K562 (cell line): Measurements from ENCODE around the gene CTDSP2. TPM values are rescaled to one million over a fixed set of nuclear protein-coding genes. Genes with fewer than 3 reads are reported as not detected.

ENCODE experiments used
- ATAC-seq: fragments of 200-7000 bp; cut with Tn5 transposase; 3 replicates; pipeline ENCODE4 v1.9.1; 2020; ENCODE audit warnings: moderate library complexity
- BruUV-seq: library from RNA; stranded (reverse); fragments of 400-500 nt; replicated peaks from 2 replicates; lab custom pipeline; 2021; lab: Mats Ljungman, UMichigan
- CTCF ChIA-PET: fragments of 300-600 bp; formaldehyde crosslinking; extraction: SDS; loops from one replicate; lab custom pipeline; 2021; ENCODE audit warnings: low intra/inter-chr PET ratio; lab: Yijun Ruan, JAX
- POLR2A ChIA-PET: fragments of 300-600, 350-650 bp; sonication (Branson Sonifier 250); formaldehyde crosslinking; extraction: SDS; loops from one replicate; lab custom pipeline; 2021; ENCODE audit warnings: antibody characterized with exemption, inconsistent platforms; lab: Yijun Ruan, JAX
- DNase-seq, 4 experiments: peaks; one replicate each; pipeline versions ENCODE4 v3.0.0 to v3.0.0-alpha.2; 2011 to 2018; ENCODE audit warnings: low spot score in 3 of 4, mixed read lengths in 3 of 4; ENCODE audit errors: extremely low read depth in 1 of 4
- FAIRE-seq: peaks from 2 replicates; lab custom pipeline; 2011; peaks lifted over from hg19 to GRCh38; lab: Jason Lieb, UNC
- H2AFZ ChIP-seq: 2 replicates; pipeline ENCODE4 v1.6.0; 2011; ENCODE audit warnings: low read depth, low read length, control low read depth, inconsistent platforms
- H3K27ac ChIP-seq: fragments of 200-600 bp; 3 replicates; pipeline ENCODE4 v1.8.0; 2011; ENCODE audit warnings: low read depth, mild to moderate bottlenecking, control low read depth, inconsistent platforms, low read length, moderate library complexity, mixed read lengths; ENCODE audit errors: extremely low read depth
- H3K27me3 ChIP-seq, 2 experiments: fragments of 300-600 bp in 1 of 2; 2 replicates in 1 of 2; 3 replicates in 1 of 2; pipeline versions ENCODE4 v1.6.0 to v1.8.0; 2011; ENCODE audit warnings: inconsistent platforms in 2 of 2, low read length in 2 of 2, mild to moderate bottlenecking in 1 of 2, mixed read lengths in 1 of 2, moderate library complexity in 1 of 2; ENCODE audit not compliant: control insufficient read depth in 2 of 2, insufficient read depth in 2 of 2
- H3K36me3 ChIP-seq: fragments of 300-600 bp; 3 replicates; pipeline ENCODE4 v1.8.0; 2011; ENCODE audit warnings: mild to moderate bottlenecking, low read length, inconsistent platforms; ENCODE audit not compliant: control insufficient read depth, insufficient read depth
- H3K4me1 ChIP-seq, 2 experiments: fragments of 200-600 bp in 1 of 2; replicated peaks in 1 of 2; 2 replicates in 1 of 2; 3 replicates in 1 of 2; pipeline versions ENCODE4 v1.5.1 to v1.8.0; 2011; ENCODE audit warnings: inconsistent platforms in 2 of 2, low read length in 2 of 2, mild to moderate bottlenecking in 1 of 2, mixed read lengths in 1 of 2, moderate library complexity in 1 of 2; ENCODE audit not compliant: control insufficient read depth in 2 of 2, insufficient read depth in 2 of 2
- H3K4me2 ChIP-seq: 2 replicates; pipeline ENCODE4 v1.6.1; 2011; ENCODE audit warnings: low read length, control low read depth, inconsistent platforms, mixed read lengths; ENCODE audit not compliant: insufficient read depth
- H3K4me3 ChIP-seq: fragments of 200-600 bp; sonication (generic), shearing (Covaris generic); 2 replicates; pipeline ENCODE4 v1.5.1; 2016; ENCODE audit warnings: control low read depth, inconsistent platforms
- H3K79me2 ChIP-seq: fragments of 200-600 bp; 3 replicates; pipeline ENCODE4 v1.8.0; 2011; ENCODE audit warnings: low read length, inconsistent platforms; ENCODE audit not compliant: control insufficient read depth, insufficient read depth
- H3K9ac ChIP-seq, 2 experiments: 2 replicates each; pipeline versions ENCODE4 v1.6.0 to v1.6.1; 2011; ENCODE audit warnings: low read depth in 2 of 2, low read length in 2 of 2, control low read depth in 1 of 2, inconsistent platforms in 1 of 2, mild to moderate bottlenecking in 1 of 2, mixed read lengths in 1 of 2; ENCODE audit not compliant: insufficient read depth in 1 of 2
- H3K9me1 ChIP-seq: one replicate; pipeline ENCODE4 v1.6.0; 2011; ENCODE audit warnings: inconsistent platforms, mild to moderate bottlenecking, low read length, moderate library complexity; ENCODE audit not compliant: control insufficient read depth, insufficient read depth
- H3K9me3 ChIP-seq: replicated peaks from 2 replicates; pipeline ENCODE4 v1.5.1; 2011; ENCODE audit warnings: low read depth, low read length, inconsistent platforms; ENCODE audit not compliant: control insufficient read depth, insufficient read depth
- H4K20me1 ChIP-seq: replicated peaks from 2 replicates; pipeline ENCODE4 v1.6.1; 2011; ENCODE audit warnings: low read length, inconsistent platforms, mixed read lengths; ENCODE audit not compliant: control insufficient read depth, insufficient read depth
- ARID4B ChIP-seq: sonication (generic); formaldehyde crosslinking; IDR thresholded peaks from 2 replicates; pipeline ENCODE4 v1.8.0; 2022; ENCODE audit warnings: mild to moderate bottlenecking, missing genetic modification reagents
- BRD4 ChIP-seq: fragments of 200-600 bp; sonication (generic); IDR thresholded peaks from 2 replicates; pipeline ENCODE4 v1.6.1; 2017; ENCODE audit warnings: inconsistent platforms
- CREB3L1 ChIP-seq: fragments of 450-650 bp; IDR thresholded peaks from 2 replicates; pipeline ENCODE4 v1.6.1; 2014; ENCODE audit warnings: low read depth, mild to moderate bottlenecking, moderate library complexity, borderline replicate concordance
- FOXK2 ChIP-seq, 2 experiments: fragments of 450-650 bp; IDR thresholded peaks in 1 of 2; conservative IDR thresholded peaks in 1 of 2; 2 replicates each; pipeline ENCODE4 v1.6.1; 2016; ENCODE audit warnings: low read depth in 2 of 2, mild to moderate bottlenecking in 1 of 2
- HDAC3 ChIP-seq: fragments of 450-650 bp; IDR thresholded peaks from 2 replicates; pipeline ENCODE4 v1.6.1; 2018; ENCODE audit warnings: borderline replicate concordance, mild to moderate bottlenecking, moderate library complexity; ENCODE audit not compliant: partially characterized antibody
- KDM5B ChIP-seq: fragments of 200-600 bp; sonication (generic); IDR thresholded peaks from 2 replicates; pipeline ENCODE4 v1.6.1; 2012; ENCODE audit warnings: low read depth, mild to moderate bottlenecking, moderate library complexity, low read length, control low read depth, inconsistent platforms; ENCODE audit not compliant: insufficient replicate concordance
- PHF8 ChIP-seq: fragments of 200-600 bp; sonication (generic); IDR thresholded peaks from 2 replicates; pipeline ENCODE4 v1.6.1; 2012; ENCODE audit warnings: mixed run types, mild to moderate bottlenecking, inconsistent platforms, low read length, moderate library complexity, borderline replicate concordance
- PML ChIP-seq: IDR thresholded peaks from 2 replicates; pipeline ENCODE4 v1.6.1; 2012; ENCODE audit warnings: low read length, inconsistent platforms
- PRMT5 ChIP-seq: sonication (generic); formaldehyde crosslinking; IDR thresholded peaks from 2 replicates; pipeline ENCODE4 v1.5.0; 2020; ENCODE audit warnings: missing genetic modification reagents
- RBFOX2 ChIP-seq: fragments of 200-400 bp; formaldehyde crosslinking; IDR thresholded peaks from 2 replicates; pipeline ENCODE4 v1.6.1; 2017; ENCODE audit warnings: low read depth, mild to moderate bottlenecking, low read length, moderate library complexity
- RFX1 ChIP-seq: fragments of 450-650 bp; IDR thresholded peaks from 2 replicates; pipeline ENCODE4 v1.6.1; 2016; ENCODE audit warnings: mild to moderate bottlenecking, moderate library complexity
- TGIF2 ChIP-seq: sonication (generic); formaldehyde crosslinking; IDR thresholded peaks from 2 replicates; pipeline ENCODE4 v1.8.1; 2022; ENCODE audit warnings: mild to moderate bottlenecking, missing genetic modification reagents, moderate library complexity
- ZNF707 ChIP-seq: fragments of 250-450 bp; sonication (Bioruptor Pico); conservative IDR thresholded peaks from 2 replicates; pipeline ENCODE4 v1.8.0; 2022; ENCODE audit warnings: inconsistent platforms, mild to moderate bottlenecking, moderate library complexity
- ZNF740 ChIP-seq, 3 experiments: fragments of 200-800 bp in 1 of 3; sonication (Bioruptor generic) in 1 of 3; sonication (generic) in 1 of 3; formaldehyde crosslinking in 1 of 3; IDR thresholded peaks; 2 replicates each; pipeline versions ENCODE4 v1.6.1 to v1.8.0; 2016 to 2022; ENCODE audit warnings: mild to moderate bottlenecking in 2 of 3, missing compliant biosample characterization in 2 of 3, missing genetic modification characterization in 2 of 3, missing genetic modification reagents in 1 of 3
- whole genome bisulfite sequencing: fragments of 100-300 bp; shearing (Covaris generic); methylation state at CpG from one replicate; pipeline ENCODE4 v1.1.6; 2016; ENCODE audit warnings: low coverage, mixed read lengths; ENCODE audit not compliant: insufficient coverage; ENCODE audit errors: missing lambda C conversion rate; 5-methylcytosine and 5-hydroxymethylcytosine counted together
- in situ Hi-C: fragments of 300-500 bp; cut with MboI; formaldehyde crosslinking; loops from 4 replicates; pipeline ENCODE4 v1.15.0; 2018; ENCODE audit warnings: inconsistent platforms, mixed read lengths
- intact Hi-C: fragments of 100-400 bp; cut with micrococcal nuclease; formaldehyde crosslinking; loops from 2 replicates; pipeline ENCODE4 v1.14.2; 2022
- polyA plus RNA-seq, 8 experiments: library from polyadenylated mRNA; depleted of rRNA in 4 of 8; stranded (reverse) in 5 of 8; unstranded in 3 of 8; fragments of >200 nt; fragmentation: Nextera tagmentation in 2 of 8; fragmentation: Illumina TruSeq in 1 of 8; extraction: Ambion mirVana in 2 of 8; extraction: Trizol in 1 of 8; gene quantifications; 2 replicates each; pipeline versions ENCODE4 v1.2.1 to v1.2.3, GENCODE V29; 2011 to 2014; ENCODE audit warnings: inconsistent platforms in 1 of 8, missing spikeins in 1 of 8
- total RNA-seq, 7 experiments: library from RNA; depleted of rRNA in 6 of 7; stranded (reverse); fragments of >200 nt in 6 of 7; fragmentation: Illumina TruSeq in 2 of 7; extraction: Trizol in 2 of 7; gene quantifications; 2 replicates each; pipeline versions ENCODE4 v1.2.1 to v1.2.3, GENCODE V29; 2011 to 2021; ENCODE audit warnings: low replicate concordance in 1 of 7

CTDSP2 gene
- total and polyA plus RNA-seq, 9 of the 15 experiments (the other 6 are each of a cell fraction or from before 2014, with no cell fraction given), result 20.4 to 108 (median 47.7) TPM

GRCh38 chr12:57846285-57846576 is 298 bp downstream of the CTDSP2 start:
- BruUV-seq, result no TSS peak
- no peak for DNase-seq
- peak overlapping the region; percentile 97 for H3K27ac ChIP-seq
- TF ChIP-seq KDM5B (peak; percentile 62), ARID4B (CRISPR knock-in tag) (peak; percentile 67; the same call in 1 of the 2 replicates), FOXK2 (conservative IDR thresholded peaks at IDR 0.05 in 1 of 2, IDR thresholded peaks at IDR 0.05 in 1 of 2; ENCODE audit: low read depth in 2 of 2) (no peak), HDAC3 (no peak), TGIF2 (peak; percentile 62; the same call in 1 of the 2 replicates), RFX1 (no peak), ZNF740 (CRISPR knock-in tag; IDR thresholded peaks at IDR 0.05) (no peak), ZNF740 (tag; IDR thresholded peaks at IDR 0.05) (0 out of 4 replicates have a peak, but pooled peaks of 1 of the 2 experiments have one; percentile 70), ZNF707 (CRISPR knock-in tag) (no peak), BRD4 (0 out of 2 replicates have a peak, but pooled peaks have one; percentile 64), PRMT5 (0 out of 2 replicates have a peak, but pooled peaks have one; percentile 43), RBFOX2 (peak; percentile 27; the same call in 1 of the 2 replicates), PHF8 (peak; percentile 27; the same call in 1 of the 2 replicates), CREB3L1 (no peak), PML (0 out of 2 replicates have a peak, but pooled peaks have one; percentile 17)

More at GRCh38 chr12:57846285-57846576, 298 bp downstream of the CTDSP2 start:
- ChIA-PET POLR2A (interaction anchor here (0.7 to 1.5 kb wide), 4 partner anchors 9 to 257 kb away, joined by 3 to 5 read pairs (median 4); no protein-coding TSS in a partner anchor), CTCF (no interaction called here)
- Histone ChIP-seq H3K79me2 (peaks cover 53% of the 10 kb centered on the region), H2AFZ (peak overlapping the region; percentile 99), H4K20me1 (peaks cover 37% of the 10 kb centered on the region), H3K36me3 (0 out of 3 replicates have a peak, but pooled peaks cover 6% of the 10 kb centered on the region), H3K9me3 (no peaks in the 10 kb centered on the region), H3K4me1 (peaks cover 42 to 44% of the 10 kb centered on the region in 2 experiments), H3K27me3 (no peaks in the 10 kb centered on the region), H3K9ac (peak overlapping the region; percentile 83 to 94), H3K9me1 (peaks cover 6% of the 10 kb centered on the region), H3K4me3 (peak overlapping the region; percentile 98), H3K4me2 (peak overlapping the region; percentile 90)
- FAIRE-seq, result no peak
- in situ Hi-C loops, result no loop called here
- intact Hi-C loops, result loop anchor here (2.0 kb wide), 1 partner anchor 19 kb away; no protein-coding TSS in a partner anchor
- WGBS, result 2% methylated on average over 11 of the region's 26 CpGs
- ATAC-seq, result peak; percentile 53
